ENCODE data around the gene NDUFA5. TPM values are rescaled to one million over a fixed set of nuclear protein-coding genes. Genes with fewer than 3 reads are reported as not detected.

The NDUFA5 gene
- total RNA-seq, 2 donors from 2014 or later = 48.6 to 52.3 TPM

- TF ChIP-seq, protein P1, sequence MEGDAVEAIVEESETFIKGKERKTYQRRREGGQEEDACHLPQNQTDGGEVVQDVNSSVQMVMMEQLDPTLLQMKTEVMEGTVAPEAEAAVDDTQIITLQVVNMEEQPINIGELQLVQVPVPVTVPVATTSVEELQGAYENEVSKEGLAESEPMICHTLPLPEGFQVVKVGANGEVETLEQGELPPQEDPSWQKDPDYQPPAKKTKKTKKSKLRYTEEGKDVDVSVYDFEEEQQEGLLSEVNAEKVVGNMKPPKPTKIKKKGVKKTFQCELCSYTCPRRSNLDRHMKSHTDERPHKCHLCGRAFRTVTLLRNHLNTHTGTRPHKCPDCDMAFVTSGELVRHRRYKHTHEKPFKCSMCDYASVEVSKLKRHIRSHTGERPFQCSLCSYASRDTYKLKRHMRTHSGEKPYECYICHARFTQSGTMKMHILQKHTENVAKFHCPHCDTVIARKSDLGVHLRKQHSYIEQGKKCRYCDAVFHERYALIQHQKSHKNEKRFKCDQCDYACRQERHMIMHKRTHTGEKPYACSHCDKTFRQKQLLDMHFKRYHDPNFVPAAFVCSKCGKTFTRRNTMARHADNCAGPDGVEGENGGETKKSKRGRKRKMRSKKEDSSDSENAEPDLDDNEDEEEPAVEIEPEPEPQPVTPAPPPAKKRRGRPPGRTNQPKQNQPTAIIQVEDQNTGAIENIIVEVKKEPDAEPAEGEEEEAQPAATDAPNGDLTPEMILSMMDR (conservative IDR thresholded peaks at IDR 0.05) = no peak
- Mint-ChIP-seq H3K36me3 (ENCODE audit: low read depth) (peaks cover 12% of the 10 kb centered on the region), H3K9me3 (peaks cover 1% of the 10 kb centered on the region), H3K4me1 (peaks cover 3% of the 10 kb centered on the region), H3K27ac (no peak overlapping the region), H3K4me3 (no peak overlapping the region), H3K27me3 (ENCODE audit: insufficient read depth) (no peaks in the 10 kb centered on the region)
- Histone ChIP-seq H3K27ac (ENCODE audit: low read depth, low read length) (no peak overlapping the region), H3K9ac (ENCODE audit: extremely low read depth, low read length, poor library complexity, severe bottlenecking) (peak overlapping the region; percentile 85), H3K9me3 (ENCODE audit: control insufficient read depth, low read length) (no peaks in the 10 kb centered on the region), H3K27me3 (ENCODE audit: control insufficient read depth, insufficient read depth, low read length, poor library complexity, severe bottlenecking) (no peaks in the 10 kb centered on the region), H3K36me3 (ENCODE audit: control insufficient read depth, insufficient read depth, low read length) (peaks cover 13% of the 10 kb centered on the region), H3K4me1 (ENCODE audit: control insufficient read depth, insufficient read depth, low read length) (no peaks in the 10 kb centered on the region), H3K4me3 (ENCODE audit: low read length) (peak overlapping the region; percentile 93)
- WGBS, 2 experiments (ENCODE audit: insufficient coverage in 1 of 2, insufficient read length in 1 of 2) = 8 to 11% methylated on average over 12 of the region's 12 CpGs
- no peak for DNase-seq
These were observed 611 bp downstream of the NDUFA5 start for GRCh38 chr7:123557016-123557397.

GRCh38 chr7:123555484-123555883 lies 2.1 kb downstream of the NDUFA5 start:
- no peak overlapping the region for H3K27ac Mint-ChIP-seq
- peaks cover 1% of the 10 kb centered on the region for H3K9me3 Mint-ChIP-seq
- Histone ChIP-seq H3K9ac (ENCODE audit: extremely low read depth, low read length, poor library complexity, severe bottlenecking) (no peak overlapping the region), H3K4me1 (ENCODE audit: control insufficient read depth, insufficient read depth, low read length) (no peaks in the 10 kb centered on the region), H3K27ac (ENCODE audit: low read depth, low read length) (no peak overlapping the region), H3K4me3 (ENCODE audit: low read length) (no peak overlapping the region), H3K9me3 (ENCODE audit: control insufficient read depth, low read length) (no peaks in the 10 kb centered on the region), H3K36me3 (ENCODE audit: control insufficient read depth, insufficient read depth, low read length) (peaks cover 13% of the 10 kb centered on the region), H3K27me3 (ENCODE audit: control insufficient read depth, insufficient read depth, low read length, poor library complexity, severe bottlenecking) (no peaks in the 10 kb centered on the region)
- TF ChIP-seq, protein P1 (conservative IDR thresholded peaks at IDR 0.05) = no peak
- H3K27me3 Mint-ChIP-seq (ENCODE audit: insufficient read depth) = no peaks in the 10 kb centered on the region
- H3K36me3 Mint-ChIP-seq (ENCODE audit: low read depth) = peaks cover 15% of the 10 kb centered on the region
- H3K4me1 Mint-ChIP-seq = peaks cover 3% of the 10 kb centered on the region
- DNase-seq = no peak
- no peak overlapping the region for H3K4me3 Mint-ChIP-seq

DNA sequence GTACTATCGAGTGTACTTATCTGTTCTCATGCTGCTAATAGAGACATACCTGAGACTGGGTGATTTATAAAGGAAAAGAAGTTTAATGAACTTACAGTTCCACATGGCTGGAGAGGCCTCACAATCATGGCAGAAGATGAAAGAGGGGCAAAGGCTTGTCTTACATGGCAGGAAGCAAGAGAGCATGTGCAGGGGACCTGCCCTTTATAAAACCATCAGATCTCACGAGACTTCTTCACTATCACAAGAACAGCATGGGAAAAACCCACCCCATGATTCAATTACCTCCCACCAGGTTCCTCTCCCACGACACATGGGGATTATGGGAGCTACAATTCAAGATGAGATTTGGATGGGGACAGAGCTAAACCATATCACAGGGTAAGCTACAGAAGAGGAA lies 4.5 kb downstream of the NDUFA5 start:
- TF ChIP-seq, protein P1 (conservative IDR thresholded peaks at IDR 0.05) = no peak
- no peaks in the 10 kb centered on the region for H3K27me3 ChIP-seq (ENCODE audit: control insufficient read depth, insufficient read depth, low read length, poor library complexity, severe bottlenecking)

More for the DNA sequence above, 4.5 kb downstream of the NDUFA5 start:
- no peaks in the 10 kb centered on the region for H3K4me1 ChIP-seq (ENCODE audit: control insufficient read depth, insufficient read depth, low read length)
- Mint-ChIP-seq H3K4me3 (no peak overlapping the region), H3K27ac (no peak overlapping the region), H3K9me3 (peaks cover 1% of the 10 kb centered on the region), H3K27me3 (ENCODE audit: insufficient read depth) (no peaks in the 10 kb centered on the region), H3K36me3 (ENCODE audit: low read depth) (peaks cover 27% of the 10 kb centered on the region), H3K4me1 (peaks cover under 1% of the 10 kb centered on the region)
- no peaks in the 10 kb centered on the region for H3K9me3 ChIP-seq (ENCODE audit: control insufficient read depth, low read length)
- no peak overlapping the region for H3K9ac ChIP-seq (ENCODE audit: extremely low read depth, low read length, poor library complexity, severe bottlenecking)
- no peak overlapping the region for H3K4me3 ChIP-seq (ENCODE audit: low read length)
- 95 to 100% methylated on average over 1 to 3 of the region's 3 CpGs for WGBS, 2 experiments (ENCODE audit: insufficient coverage in 1 of 2, insufficient read length in 1 of 2)
- H3K36me3 ChIP-seq (ENCODE audit: control insufficient read depth, insufficient read depth, low read length) = peaks cover 29% of the 10 kb centered on the region
- no peak for DNase-seq
- H3K27ac ChIP-seq (ENCODE audit: low read depth, low read length) = no peak overlapping the region
